Fibroblast of the aortic adventitia (primary cell): Measurements from ENCODE around the gene GAPVD1. TPM values are rescaled to one million over a fixed set of nuclear protein-coding genes. Genes with fewer than 3 reads are reported as not detected.

Source experiments
- DNase-seq: peaks from one replicate; pipeline ENCODE4 v3.0.0-alpha.2; 2010; ENCODE audit warnings: low read depth
- H3K4me3 ChIP-seq: 2 replicates; pipeline ENCODE4 v1.5.1; 2011; ENCODE audit warnings: low read depth, mild to moderate bottlenecking, control low read depth, low read length, moderate library complexity
- CTCF ChIP-seq: IDR thresholded peaks from 2 replicates; pipeline ENCODE4 v1.5.1; 2011; ENCODE audit warnings: mild to moderate bottlenecking, low read length, control low read depth, inconsistent platforms; ENCODE audit not compliant: insufficient read depth
- total RNA-seq: library from RNA; depleted of rRNA; stranded (reverse); fragments of >200 nt; gene quantifications from 2 replicates; pipeline ENCODE4 v1.2.3, GENCODE V29; 2012; ENCODE audit warnings: low replicate concordance

Gene GAPVD1
- total RNA-seq, 1 donor, result 52.7 TPM

- no peak for DNase-seq
- H3K4me3 ChIP-seq, result no peak overlapping the region
- TF ChIP-seq CTCF, result no peak
Observed at GRCh38 chr9:125356032-125356431, 94.4 kb downstream of the GAPVD1 start.

- H3K4me3 ChIP-seq, result no peak overlapping the region
- no peak for TF ChIP-seq CTCF
- DNase-seq, result no peak
Observed at GRCh38 chr9:125359011-125359410, 97.4 kb downstream of the GAPVD1 start.

- TF ChIP-seq CTCF, result no peak
- no peak for DNase-seq
- H3K4me3 ChIP-seq, result no peak overlapping the region
Observed at GRCh38 chr9:125360601-125361000, 99.0 kb downstream of the GAPVD1 start.

GRCh38 chr9:125361837-125362531 is 100.4 kb downstream of the GAPVD1 start:
- no peak overlapping the region for H3K4me3 ChIP-seq
- peak; percentile 13 for DNase-seq
- TF ChIP-seq CTCF, result no peak

GRCh38 chr9:125366676-125367075 is 105.0 kb downstream of the GAPVD1 start:
- no peak overlapping the region for H3K4me3 ChIP-seq
- TF ChIP-seq CTCF, result no peak
- DNase-seq, result no peak

GRCh38 chr9:125370786-125371185 is 109.2 kb downstream of the GAPVD1 start:
- TF ChIP-seq CTCF, result no peak

More at GRCh38 chr9:125370786-125371185, 109.2 kb downstream of the GAPVD1 start:
- no peak overlapping the region for H3K4me3 ChIP-seq
- no peak for DNase-seq
